T-cell (primary cell): Measurements from ENCODE around the gene CELF2. TPM values are rescaled to one million over a fixed set of nuclear protein-coding genes. Genes with fewer than 3 reads are reported as not detected.

ENCODE experiments used
- ATAC-seq, 4 experiments: fragments of 200-7000 bp in 3 of 4; fragments of 150-1000 bp in 1 of 4; cut with Tn5 transposase; replicated peaks in 1 of 4; 1 replicate in 3 of 4; 2 replicates in 1 of 4; pipeline ENCODE4 v1.10.0; 2021; ENCODE audit warnings: moderate library complexity in 3 of 4, mild to moderate bottlenecking in 2 of 4, moderate number of reproducible peaks in 1 of 4
- CTCF ChIA-PET, 2 donors: fragments of 300-600 bp; sonication (Branson Sonifier 250); formaldehyde crosslinking; loops; one replicate each; lab custom pipeline; 2022; ENCODE audit warnings: antibody characterized with exemption in 2 of 2; lab: Charles Lee
- POLR2A ChIA-PET, 2 donors: fragments of 300-600 bp; sonication (Branson Sonifier 250); formaldehyde crosslinking; loops; one replicate each; lab custom pipeline; 2022; ENCODE audit warnings: antibody characterized with exemption in 2 of 2; lab: Charles Lee
- DNase-seq, 35 experiments: peaks; one replicate each; pipeline versions ENCODE4 v3.0.0 to v3.0.0-alpha.2; 2013 to 2023
- H3K27ac ChIP-seq: one replicate; pipeline ENCODE4 v1.5.1; 2013; ENCODE audit warnings: low read length
- H3K27me3 ChIP-seq, 2 experiments: replicated peaks in 1 of 2; 1 replicate in 1 of 2; 2 replicates in 1 of 2; pipeline versions ENCODE4 v1.6.1 to v1.7.0; 2013; ENCODE audit warnings: low read length in 1 of 2, mixed read lengths in 1 of 2; ENCODE audit not compliant: control insufficient read depth in 2 of 2, insufficient read depth in 2 of 2; ENCODE audit errors: extremely low read depth in 1 of 2
- H3K36me3 ChIP-seq, 2 donors: 1 replicate in 1 of 2; 2 replicates in 1 of 2; pipeline versions ENCODE4 v1.6.1 to v1.7.0; 2013; ENCODE audit warnings: low read length in 1 of 2; ENCODE audit not compliant: control insufficient read depth in 2 of 2, insufficient read depth in 1 of 2; ENCODE audit errors: extremely low read depth in 1 of 2
- H3K4me1 ChIP-seq, 2 experiments: 1 replicate in 1 of 2; 2 replicates in 1 of 2; pipeline versions ENCODE4 v1.6.1 to v1.7.0; 2013; ENCODE audit warnings: low read length in 2 of 2, mixed read lengths in 1 of 2; ENCODE audit not compliant: insufficient read depth in 2 of 2, control insufficient read depth in 1 of 2; ENCODE audit errors: extremely low read depth in 1 of 2
- H3K4me3 ChIP-seq, 2 donors: 1 replicate in 1 of 2; 2 replicates in 1 of 2; pipeline versions ENCODE4 v1.5.1 to v1.7.0; 2013; ENCODE audit warnings: mild to moderate bottlenecking in 2 of 2, low read length in 1 of 2, moderate library complexity in 1 of 2; ENCODE audit not compliant: control insufficient read depth in 1 of 2; ENCODE audit errors: extremely low read depth in 1 of 2
- H3K9me3 ChIP-seq: 2 replicates; pipeline ENCODE4 v1.7.0; 2013
- H3K27ac Mint-ChIP-seq, 2 donors: one replicate each; pipeline ENCODE4 v1.8.0; 2020 to 2021; ENCODE audit warnings: mild to moderate bottlenecking in 2 of 2, mixed read lengths in 2 of 2
- H3K27me3 Mint-ChIP-seq, 2 donors: one replicate each; pipeline ENCODE4 v1.8.0; 2021 to 2022; ENCODE audit warnings: mixed read lengths in 2 of 2
- H3K36me3 Mint-ChIP-seq: one replicate; pipeline ENCODE4 v1.8.0; 2021; ENCODE audit warnings: mixed read lengths
- H3K4me1 Mint-ChIP-seq, 3 donors: one replicate each; pipeline ENCODE4 v1.8.0; 2020 to 2022; ENCODE audit warnings: mixed read lengths in 3 of 3, mild to moderate bottlenecking in 1 of 3
- H3K4me3 Mint-ChIP-seq, 3 donors: one replicate each; pipeline ENCODE4 v1.8.0; 2020 to 2022; ENCODE audit warnings: mild to moderate bottlenecking in 3 of 3, mixed read lengths in 3 of 3, moderate library complexity in 3 of 3
- H3K9me3 Mint-ChIP-seq, 3 donors: one replicate each; pipeline ENCODE4 v1.8.0; 2020 to 2022; ENCODE audit warnings: mixed read lengths in 3 of 3
- WGBS: methylation state at CpG from one replicate; pipeline ENCODE4 v1.1.5; 2013; ENCODE audit warnings: missing lambda C conversion rate; ENCODE audit not compliant: insufficient coverage; 5-methylcytosine and 5-hydroxymethylcytosine counted together
- total RNA-seq, 35 experiments: library from RNA in 6 of 35; stranded (reverse) in 6 of 35; fragments of 120-200 nt in 1 of 35; gene quantifications; one replicate each; pipeline versions ENCODE4 v1.2.1 to v1.2.4 and lab custom pipeline; 2013 to 2026

Gene CELF2
- total RNA-seq, 5 donors from 2014 or later (not counting 1 experiment from before 2014, with no cell fraction given): 149 to 225 (median 166) TPM

DNA sequence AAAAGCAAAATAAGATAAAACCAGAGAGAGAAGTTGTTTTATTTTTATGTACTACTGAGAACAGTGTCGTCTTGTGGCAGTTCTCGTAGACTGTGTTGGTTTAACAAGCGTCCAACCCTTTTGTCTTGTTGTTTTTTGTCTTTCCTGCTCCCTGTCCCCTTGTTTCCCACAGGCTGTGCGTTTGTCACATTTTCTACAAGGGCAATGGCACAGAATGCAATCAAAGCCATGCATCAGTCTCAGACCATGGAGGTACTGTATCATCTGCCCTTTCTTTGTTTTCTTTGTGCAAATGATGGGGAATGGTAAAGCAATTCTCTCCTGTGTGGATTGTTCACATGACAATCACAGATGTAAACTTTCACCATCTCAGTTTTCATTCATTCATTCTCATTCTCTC is 248.8 kb downstream of the CELF2 start:
- peak overlapping the region; percentile 17 to 53 for H3K27ac Mint-ChIP-seq
- H3K4me1 Mint-ChIP-seq: peaks cover 75 to 91% (median 91%) of the 10 kb centered on the region in 3 donors
- ChIA-PET POLR2A (no interaction called here), CTCF (no interaction called here)
- DNase-seq: no peak
- no peak overlapping the region for H3K27ac ChIP-seq
- no peak overlapping the region for H3K4me3 ChIP-seq
- no peaks in the 10 kb centered on the region for H3K27me3 Mint-ChIP-seq
- H3K9me3 Mint-ChIP-seq: no peaks in the 10 kb centered on the region
- 67% methylated on average over 4 of the region's 4 CpGs for WGBS
- peaks cover 9 to 93% of the 10 kb centered on the region in 2 donors for H3K36me3 ChIP-seq
- ATAC-seq: no peak
- no peaks in the 10 kb centered on the region for H3K27me3 ChIP-seq
- peaks cover 55% of the 10 kb centered on the region for H3K36me3 Mint-ChIP-seq
- H3K9me3 ChIP-seq: no peaks in the 10 kb centered on the region
- no peak overlapping the region for H3K4me3 Mint-ChIP-seq
- H3K4me1 ChIP-seq: peaks cover 14 to 27% of the 10 kb centered on the region in 2 experiments

DNA sequence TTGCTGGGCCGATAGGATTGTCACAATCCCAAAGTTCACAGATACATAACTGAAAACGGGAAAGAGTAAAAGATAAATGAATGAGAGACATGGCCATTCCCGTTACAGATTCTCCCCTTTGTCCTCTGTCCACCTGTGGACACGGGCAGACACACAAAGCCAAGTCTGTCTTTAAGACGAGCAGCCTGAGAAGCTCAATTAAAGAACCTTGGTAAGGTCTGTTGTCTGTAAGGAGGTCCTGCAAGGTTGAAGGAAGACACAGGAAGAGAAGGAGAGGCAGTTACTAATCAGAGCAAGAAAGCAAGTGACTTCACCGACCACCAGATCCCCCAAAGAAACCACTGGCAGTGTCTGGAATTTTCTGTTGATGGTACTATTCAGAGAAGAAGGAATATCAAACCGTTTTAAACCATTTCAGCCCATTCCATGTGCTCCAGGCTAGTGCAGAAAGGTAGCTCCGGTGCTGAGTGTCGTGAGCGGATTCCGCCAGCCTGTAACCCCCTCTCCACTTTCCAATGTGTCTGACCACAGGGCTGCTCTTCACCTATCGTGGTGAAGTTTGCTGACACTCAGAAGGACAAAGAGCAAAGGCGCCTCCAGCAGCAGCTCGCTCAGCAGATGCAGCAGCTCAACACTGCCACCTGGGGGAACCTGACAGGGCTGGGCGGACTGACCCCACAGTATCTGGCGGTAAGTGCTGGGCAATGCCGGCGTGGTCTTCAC is 252.6 kb downstream of the CELF2 start:
- peak overlapping the region; percentile 59 to 80 for H3K27ac Mint-ChIP-seq
- peaks cover 51 to 75% (median 71%) of the 10 kb centered on the region in 3 donors for H3K4me1 Mint-ChIP-seq
- CTCF ChIA-PET: interaction anchor here (0.6 to 4.3 kb wide), 14 partner anchors 8 to 1927 kb away, joined by 3 to 33 read pairs (median 4); no protein-coding TSS in a partner anchor
- H3K9me3 Mint-ChIP-seq: no peaks in the 10 kb centered on the region
- POLR2A ChIA-PET: no interaction called here
- no peak overlapping the region for H3K4me3 Mint-ChIP-seq
- 48% methylated on average over 6 of the region's 18 CpGs for WGBS
- peaks cover 18 to 93% of the 10 kb centered on the region in 2 donors for H3K36me3 ChIP-seq
- H3K9me3 ChIP-seq: no peaks in the 10 kb centered on the region
- H3K27me3 Mint-ChIP-seq: no peaks in the 10 kb centered on the region
- H3K4me1 ChIP-seq: peaks cover 3 to 18% of the 10 kb centered on the region in 2 experiments
- peak; percentile 27 to 79 (median 63) for DNase-seq
- peak; percentile 75 to 76 (median 76) for ATAC-seq
- H3K36me3 Mint-ChIP-seq: peaks cover 60% of the 10 kb centered on the region
- no peak overlapping the region for H3K27ac ChIP-seq
- no peak overlapping the region for H3K4me3 ChIP-seq
- H3K27me3 ChIP-seq: no peaks in the 10 kb centered on the region

DNA sequence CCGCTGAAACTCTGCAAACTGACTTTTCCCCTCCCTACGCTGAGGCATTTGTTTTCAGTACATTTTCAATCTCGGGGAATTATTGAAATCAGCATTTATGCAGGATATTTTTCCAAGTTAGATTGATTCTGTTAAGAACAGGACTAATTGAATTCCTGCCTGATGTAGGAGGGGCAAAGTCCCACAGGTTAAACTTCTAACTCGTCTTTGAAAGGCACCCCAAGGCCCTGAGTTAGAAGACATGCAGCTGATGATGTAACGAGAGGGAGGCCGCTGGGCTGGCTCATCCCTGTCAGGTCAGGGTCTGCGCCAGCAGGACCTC is 253.1 kb downstream of the CELF2 start:
- Histone ChIP-seq H3K9me3 (no peaks in the 10 kb centered on the region), H3K4me3 (no peak overlapping the region), H3K27me3 (no peaks in the 10 kb centered on the region), H3K36me3 (peaks cover 18 to 95% of the 10 kb centered on the region in 2 donors), H3K27ac (no peak overlapping the region), H3K4me1 (peaks cover 3 to 16% of the 10 kb centered on the region in 2 experiments)
- Mint-ChIP-seq H3K36me3 (peaks cover 59% of the 10 kb centered on the region), H3K9me3 (no peaks in the 10 kb centered on the region), H3K4me3 (no peak overlapping the region), H3K27me3 (no peaks in the 10 kb centered on the region), H3K27ac (peak overlapping the region; percentile 0 to 80), H3K4me1 (peaks cover 46 to 73% (median 67%) of the 10 kb centered on the region in 3 donors)
- ChIA-PET CTCF (interaction anchor here (0.6 to 4.3 kb wide), 12 partner anchors 26 to 1928 kb away, joined by 3 to 33 read pairs (median 4); no protein-coding TSS in a partner anchor), POLR2A (no interaction called here)
- ATAC-seq (no peak), DNase-seq (no peak)
- 70% methylated on average over 2 of the region's 7 CpGs for WGBS

DNA sequence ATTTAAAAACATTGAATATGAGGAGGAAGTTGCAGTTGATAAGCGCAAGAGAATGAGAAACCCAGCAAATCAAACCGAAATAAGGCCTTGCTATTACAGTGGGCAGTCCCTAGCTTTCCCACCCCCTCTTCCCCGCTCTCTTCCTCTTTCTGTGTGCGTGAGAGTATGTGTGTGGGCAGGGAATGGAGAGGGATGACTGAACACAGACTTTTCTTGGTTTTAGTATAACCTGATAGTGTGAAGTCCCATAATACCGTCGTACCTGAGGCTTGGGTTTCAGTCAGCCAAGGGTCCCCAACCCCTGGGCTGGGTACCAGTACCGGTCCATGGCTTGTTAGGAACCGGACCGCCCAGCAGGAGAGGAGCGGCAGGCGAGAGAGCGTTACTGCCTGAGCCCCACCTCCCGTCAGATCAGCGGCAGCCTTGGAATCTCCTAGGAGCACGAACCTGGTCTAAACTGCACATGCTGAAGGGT is 255.3 kb downstream of the CELF2 start:
- Histone ChIP-seq H3K27ac (no peak overlapping the region), H3K4me3 (no peak overlapping the region), H3K27me3 (no peaks in the 10 kb centered on the region), H3K4me1 (peaks cover 3 to 16% of the 10 kb centered on the region in 2 experiments), H3K36me3 (peaks cover 16 to 97% of the 10 kb centered on the region in 2 donors), H3K9me3 (no peaks in the 10 kb centered on the region)
- WGBS: 68% methylated on average over 10 of the region's 15 CpGs
- Mint-ChIP-seq H3K27me3 (no peaks in the 10 kb centered on the region), H3K4me1 (peaks cover 28 to 58% (median 50%) of the 10 kb centered on the region in 3 donors), H3K4me3 (no peak overlapping the region), H3K9me3 (no peaks in the 10 kb centered on the region), H3K27ac (peak overlapping the region; percentile 39 to 70), H3K36me3 (peaks cover 58% of the 10 kb centered on the region)
- no peak for ATAC-seq
- POLR2A ChIA-PET: interaction anchor here in 1 of 2 donors (0.6 kb wide), 1 partner anchor 176 kb away, joined by 3 read pairs; no protein-coding TSS in a partner anchor
- CTCF ChIA-PET: interaction anchor here in 1 of 2 donors (4.3 kb wide), 1 partner anchor 160 kb away, joined by 33 read pairs; no protein-coding TSS in a partner anchor
- no peak for DNase-seq

DNA sequence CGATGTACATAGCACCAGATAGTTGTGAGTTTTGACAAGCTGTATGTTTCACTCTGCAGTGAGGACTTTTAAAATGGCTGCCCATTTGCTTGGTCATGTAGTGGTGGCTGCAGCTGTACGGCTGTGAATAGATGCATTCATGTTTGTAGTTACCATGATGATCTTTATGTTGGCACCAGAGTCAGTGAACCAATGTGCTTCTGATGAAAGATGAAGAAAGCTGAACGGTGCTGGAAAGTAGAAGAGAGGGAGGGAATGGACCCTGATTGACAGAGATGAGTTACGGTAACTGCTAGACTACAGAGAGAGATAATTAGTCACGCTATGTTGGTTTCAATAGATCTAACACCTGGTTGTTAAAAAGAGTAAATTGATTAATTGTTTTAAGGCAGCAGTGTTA is 256.8 kb downstream of the CELF2 start:
- H3K4me1 ChIP-seq: peaks cover 3 to 16% of the 10 kb centered on the region in 2 experiments
- 72% methylated on average over 5 of the region's 5 CpGs for WGBS
- no peaks in the 10 kb centered on the region for H3K27me3 ChIP-seq
- Mint-ChIP-seq H3K36me3 (peaks cover 70% of the 10 kb centered on the region), H3K4me3 (no peak overlapping the region), H3K27me3 (no peaks in the 10 kb centered on the region), H3K9me3 (no peaks in the 10 kb centered on the region), H3K27ac (peak overlapping the region; percentile 24 to 80), H3K4me1 (peaks cover 21 to 46% (median 40%) of the 10 kb centered on the region in 3 donors)
- no peak overlapping the region for H3K4me3 ChIP-seq
- ChIA-PET CTCF (no interaction called here), POLR2A (interaction anchor here in 1 of 2 donors (0.6 kb wide), 1 partner anchor 70 kb away, joined by 3 read pairs; no protein-coding TSS in a partner anchor)
- DNase-seq: no peak
- no peak for ATAC-seq
- no peak overlapping the region for H3K27ac ChIP-seq
- peaks cover 17 to 96% of the 10 kb centered on the region in 2 donors for H3K36me3 ChIP-seq
- H3K9me3 ChIP-seq: no peaks in the 10 kb centered on the region

DNA sequence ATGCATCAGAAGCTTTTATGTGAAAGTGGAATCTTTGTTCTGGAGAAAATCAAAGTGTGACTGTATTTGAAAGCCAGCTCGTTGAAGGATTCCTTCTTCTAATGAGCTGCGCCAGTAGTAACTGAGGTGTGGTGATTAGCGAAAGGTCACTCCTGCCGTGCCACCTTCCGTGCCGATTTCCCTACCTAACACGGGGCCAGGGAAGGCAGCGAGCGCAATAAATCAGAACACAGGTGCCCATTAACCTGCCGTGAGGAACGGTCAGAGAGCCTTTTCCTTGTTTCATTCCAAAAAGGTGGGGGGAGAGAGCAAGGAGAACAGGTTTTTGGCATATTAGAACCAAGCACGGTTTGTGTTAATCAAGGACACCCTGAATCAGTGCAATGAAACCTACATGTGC is 258.0 kb downstream of the CELF2 start:
- Histone ChIP-seq H3K27ac (no peak overlapping the region), H3K4me1 (peaks cover 0 to 7% of the 10 kb centered on the region in 2 experiments), H3K27me3 (no peaks in the 10 kb centered on the region), H3K36me3 (peaks cover 29 to 97% of the 10 kb centered on the region in 2 donors), H3K4me3 (no peak overlapping the region), H3K9me3 (no peaks in the 10 kb centered on the region)
- 98% methylated on average over 6 of the region's 12 CpGs for WGBS
- Mint-ChIP-seq H3K27ac (peak overlapping the region in 1 of 2 donors; percentile 48), H3K4me3 (no peak overlapping the region), H3K27me3 (no peaks in the 10 kb centered on the region), H3K9me3 (no peaks in the 10 kb centered on the region), H3K36me3 (peaks cover 71% of the 10 kb centered on the region), H3K4me1 (peaks cover 22 to 40% (median 33%) of the 10 kb centered on the region in 3 donors)
- DNase-seq (no peak), ATAC-seq (no peak)
- POLR2A ChIA-PET: no interaction called here
- CTCF ChIA-PET: no interaction called here
